Measurements from ENCODE around the gene SHE.
A peak's percentile ranks its signal among the peaks of the same experiment; 100 is the strongest.
"Not testable (repeated sequence)": the region's sequence is repeated elsewhere in the genome, so short reads cannot be mapped to it uniquely, and the experiment has no call there.

The SHE gene

GRCh38 chr1:154502066-154502743, at the start of gene SHE, which contains the start of gene TDRD10:
Gene SHE (minus strand): TSS chr1:154502412. CDS start chr1:154502026, 386 bp downstream.
Gene TDRD10 (plus strand): TSS chr1:154502219. CDS start chr1:154506904, 4,685 bp downstream.
- DNase-seq = no peak

- DNase-seq = no peak
Observed at GRCh38 chr1:154551474-154551873, 49.3 kb upstream of the SHE start.

- no peak for DNase-seq
Observed at GRCh38 chr1:154550657-154551056, 48.4 kb upstream of the SHE start.

- no peak for DNase-seq
Observed at GRCh38 chr1:154550070-154550469, 47.9 kb upstream of the SHE start.

- no peak for DNase-seq
Observed at GRCh38 chr1:154549202-154549770, 47.1 kb upstream of the SHE start.

GRCh38 chr1:154548028-154548427, 45.8 kb upstream of the SHE start:
- no peak for DNase-seq

- DNase-seq = no peak
Observed at GRCh38 chr1:154547105-154547732, 45.0 kb upstream of the SHE start.

GRCh38 chr1:154546264-154547063, 44.3 kb upstream of the SHE start:
- DNase-seq = peak; percentile 64

GRCh38 chr1:154541231-154541630, 39.0 kb upstream of the SHE start:
- DNase-seq = no peak

GRCh38 chr1:154539486-154540483, 37.6 kb upstream of the SHE start:
- DNase-seq = no peak

GRCh38 chr1:154536570-154536969, 34.4 kb upstream of the SHE start:
- DNase-seq = no peak

- no peak for DNase-seq
Observed at GRCh38 chr1:154533952-154534844, 32.0 kb upstream of the SHE start.

- DNase-seq = not testable (repeated sequence)
Observed at GRCh38 chr1:154531950-154532349, 29.7 kb upstream of the SHE start.

GRCh38 chr1:154529308-154529707, 27.1 kb upstream of the SHE start:
- no peak for DNase-seq

GRCh38 chr1:154527192-154527591, 25.0 kb upstream of the SHE start:
- peak; percentile 41 for DNase-seq

GRCh38 chr1:154524881-154525280, 22.7 kb upstream of the SHE start:
- no peak for DNase-seq

GRCh38 chr1:154521695-154522094, 19.5 kb upstream of the SHE start:
- DNase-seq = peak; percentile 56

- no peak for DNase-seq
Observed at GRCh38 chr1:154520333-154520732, 18.1 kb upstream of the SHE start.

- no peak for DNase-seq
Observed at GRCh38 chr1:154519591-154519991, 17.4 kb upstream of the SHE start.

GRCh38 chr1:154517661-154518060, 15.4 kb upstream of the SHE start:
- DNase-seq = no peak

- DNase-seq = no peak
Observed at GRCh38 chr1:154514066-154514553, 11.9 kb upstream of the SHE start.

Data from NCI-H2029 (cell line).